ENCODE measurements around the gene CDH23.

- TF ChIP-seq CTCF (IDR thresholded peaks at IDR 0.05 in 8 of 11, conservative IDR thresholded peaks at IDR 0.05 in 3 of 11) (no peak), POLR2AphosphoS5 (IDR thresholded peaks at IDR 0.05) (no peak)
Measured at GRCh38 chr10:71770255-71770654, 373.5 kb downstream of the CDH23 start.
